HCT116 (cell line): ENCODE measurements around the gene HTR3A. TPM values are rescaled to one million over a fixed set of nuclear protein-coding genes. Genes with fewer than 3 reads are reported as not detected.

Experiments
- ATAC-seq: fragments of 200-7000 bp; cut with Tn5 transposase; 2 replicates; pipeline ENCODE4 v1.9.1; 2020; ENCODE audit warnings: mild to moderate bottlenecking, moderate library complexity
- BruUV-seq: library from RNA; stranded (reverse); fragments of 400-500 nt; replicated peaks from 2 replicates; lab custom pipeline; 2021; lab: Mats Ljungman, UMichigan
- CTCF ChIA-PET: fragments of 300-600 bp; sonication (Branson Sonifier 250); formaldehyde crosslinking; loops from one replicate; lab custom pipeline; 2021; ENCODE audit warnings: antibody characterized with exemption; lab: Charles Lee
- POLR2A ChIA-PET: fragments of 300-600, 350-600 bp; sonication (Branson Sonifier 250); formaldehyde crosslinking; loops from one replicate; lab custom pipeline; 2021; ENCODE audit warnings: antibody characterized with exemption; lab: Charles Lee
- RAD21 ChIA-PET, 2 experiments: fragments of 300-600 bp; sonication (Branson Sonifier 250); formaldehyde crosslinking; loops; one replicate each; lab custom pipeline; 2023; ENCODE audit warnings: low total read pairs in 2 of 2; ENCODE audit not compliant: uncharacterized antibody in 2 of 2, unreplicated experiment in 2 of 2, low non-redundant PET in 1 of 2; lab: Charles Lee
- DNase-seq: peaks from one replicate; pipeline ENCODE4 v3.0.0-alpha.2; 2010; ENCODE audit warnings: low read depth, low spot score
- H2AFZ ChIP-seq: fragments of 200-600 bp; shearing (Covaris generic), sonication (generic); 2 replicates; pipeline ENCODE4 v1.6.1; 2017; ENCODE audit warnings: low read depth, mixed run types, mixed read lengths, antibody characterized with exemption, low read length; ENCODE audit not compliant: poor library complexity, severe bottlenecking
- H3K27ac ChIP-seq: 2 replicates; pipeline ENCODE4 v1.5.1; 2012; ENCODE audit warnings: low read depth, low read length
- H3K27me3 ChIP-seq: fragments of 200-600 bp; sonication (generic); 2 replicates; pipeline ENCODE4 v1.6.1; 2016; ENCODE audit warnings: mixed run types, low read length, mixed read lengths; ENCODE audit not compliant: insufficient read depth
- H3K36me3 ChIP-seq, 2 experiments: fragments of 200-500 bp in 1 of 2; fragments of 200-600 bp in 1 of 2; sonication (Bioruptor generic) in 1 of 2; sonication (generic) in 1 of 2; 2 replicates each; pipeline versions ENCODE4 v1.5.1 to v1.6.1; 2014 to 2016; ENCODE audit warnings: low read length in 2 of 2, inconsistent platforms in 1 of 2, mixed read lengths in 1 of 2, mixed run types in 1 of 2; ENCODE audit not compliant: insufficient read depth in 2 of 2, control insufficient read depth in 1 of 2
- H3K4me1 ChIP-seq, 2 experiments: fragments of 200-600 bp in 1 of 2; sonication (generic) in 1 of 2; 2 replicates each; pipeline versions ENCODE4 v1.5.1 to v1.6.1; 2012 to 2017; ENCODE audit warnings: low read length in 2 of 2, inconsistent platforms in 1 of 2, mild to moderate bottlenecking in 1 of 2, mixed read lengths in 1 of 2, mixed run types in 1 of 2, moderate library complexity in 1 of 2; ENCODE audit not compliant: insufficient read depth in 2 of 2, control insufficient read depth in 1 of 2
- H3K4me2 ChIP-seq: fragments of 200-600 bp; sonication (generic); 2 replicates; pipeline ENCODE4 v1.6.1; 2017; ENCODE audit warnings: mixed run types, low read length, mixed read lengths
- H3K4me3 ChIP-seq, 2 experiments: fragments of 200-600 bp in 1 of 2; sonication (generic) in 1 of 2; replicated peaks in 1 of 2; 2 replicates each; pipeline ENCODE4 v1.5.1; 2011 to 2016; ENCODE audit warnings: low read length in 2 of 2, control low read depth in 1 of 2, low read depth in 1 of 2, mild to moderate bottlenecking in 1 of 2, mixed read lengths in 1 of 2, mixed run types in 1 of 2
- H3K79me2 ChIP-seq: fragments of 200-600 bp; sonication (generic); 2 replicates; pipeline ENCODE4 v1.6.1; 2017; ENCODE audit warnings: mild to moderate bottlenecking, mixed run types, low read length, moderate library complexity, mixed read lengths; ENCODE audit not compliant: insufficient read depth
- H3K9ac ChIP-seq: fragments of 200-600 bp; sonication (generic); 2 replicates; pipeline ENCODE4 v1.6.1; 2016; ENCODE audit warnings: low read length, mixed read lengths
- H3K9me2 ChIP-seq: fragments of 200-600 bp; sonication (generic), shearing (Covaris generic); 2 replicates; pipeline ENCODE4 v1.6.1; 2017; ENCODE audit warnings: mixed run types, mild to moderate bottlenecking, moderate library complexity; ENCODE audit not compliant: insufficient read depth
- H3K9me3 ChIP-seq, 2 experiments: fragments of 200-500 bp in 1 of 2; fragments of 200-600 bp in 1 of 2; sonication (Bioruptor generic) in 1 of 2; sonication (generic) in 1 of 2; 2 replicates each; pipeline ENCODE4 v1.6.1; 2014 to 2017; ENCODE audit warnings: low read length in 2 of 2, mixed read lengths in 2 of 2, inconsistent platforms in 1 of 2, low read depth in 1 of 2, mild to moderate bottlenecking in 1 of 2, mixed run types in 1 of 2, moderate library complexity in 1 of 2; ENCODE audit not compliant: control insufficient read depth in 1 of 2, insufficient read depth in 1 of 2
- H4K20me1 ChIP-seq: fragments of 200-600 bp; sonication (generic), shearing (Covaris generic); 2 replicates; pipeline ENCODE4 v1.6.1; 2017; ENCODE audit warnings: mixed run types, mild to moderate bottlenecking, moderate library complexity; ENCODE audit not compliant: insufficient read depth
- ATF3 ChIP-seq: IDR thresholded peaks from 2 replicates; pipeline ENCODE4 v1.6.1; 2012
- CBX3 ChIP-seq: IDR thresholded peaks from 2 replicates; pipeline ENCODE4 v1.6.1; 2012; ENCODE audit warnings: low read depth
- CEBPB ChIP-seq: IDR thresholded peaks from 2 replicates; pipeline ENCODE4 v1.6.1; 2012; ENCODE audit warnings: low read depth
- ELF1 ChIP-seq: IDR thresholded peaks from 2 replicates; pipeline ENCODE4 v1.6.1; 2012; ENCODE audit warnings: low read depth, borderline replicate concordance
- EZH2 ChIP-seq: fragments of 200-600 bp; sonication (generic); IDR thresholded peaks from 2 replicates; pipeline ENCODE4 v1.6.1; 2017; ENCODE audit warnings: antibody characterized with exemption, mixed run types
- FOSL1 ChIP-seq: IDR thresholded peaks from 2 replicates; pipeline ENCODE4 v1.6.1; 2012; ENCODE audit warnings: low read depth
- JUND ChIP-seq: IDR thresholded peaks from 2 replicates; pipeline ENCODE4 v1.6.1; 2012
- POLR2A ChIP-seq: IDR thresholded peaks from 2 replicates; pipeline ENCODE4 v1.7.0; 2011; ENCODE audit warnings: borderline replicate concordance; ENCODE audit not compliant: insufficient read depth, insufficient read length; ENCODE audit errors: extremely low read depth
- POLR2AphosphoS5 ChIP-seq: IDR thresholded peaks from 2 replicates; pipeline ENCODE4 v1.6.1; 2011; ENCODE audit warnings: mild to moderate bottlenecking, low read depth, low read length, moderate library complexity
- RAD21 ChIP-seq: IDR thresholded peaks from 2 replicates; pipeline ENCODE4 v1.6.1; 2012; ENCODE audit warnings: low read depth, mild to moderate bottlenecking
- SIN3A ChIP-seq: IDR thresholded peaks from 2 replicates; pipeline ENCODE4 v1.6.1; 2012; ENCODE audit warnings: low read depth
- SP1 ChIP-seq: IDR thresholded peaks from 2 replicates; pipeline ENCODE4 v1.6.1; 2012; ENCODE audit warnings: low read depth
- SRF ChIP-seq: IDR thresholded peaks from 2 replicates; pipeline ENCODE4 v1.6.1; 2012; ENCODE audit warnings: low read depth
- YY1 ChIP-seq: IDR thresholded peaks from 2 replicates; pipeline ENCODE4 v1.6.1; 2011; ENCODE audit warnings: low read length, low read depth, moderate library complexity, mild to moderate bottlenecking; ENCODE audit not compliant: insufficient replicate concordance; ENCODE audit errors: extremely low read depth
- ZFX ChIP-seq: fragments of 450-650 bp; IDR thresholded peaks from 2 replicates; pipeline ENCODE4 v1.6.1; 2017
- intact Hi-C: fragments of 100-400 bp; cut with micrococcal nuclease; formaldehyde crosslinking; loops from 2 replicates; pipeline ENCODE4 v1.10.0; 2022
- total RNA-seq: library from RNA; stranded (reverse); gene quantifications from one replicate; pipeline ENCODE4 v1.2.1, GENCODE V29; 2021; ENCODE audit not compliant: unreplicated experiment
- TF ChIP-seq, protein P1 (sequence below): IDR thresholded peaks from 2 replicates; pipeline ENCODE4 v1.6.1; 2012
- TF ChIP-seq, protein P2 (sequence below): IDR thresholded peaks from 2 replicates; pipeline ENCODE4 v1.6.1; 2012; ENCODE audit warnings: low read depth

The HTR3A gene
- total RNA-seq, 1 experiment from 2014 or later = 0.12 TPM

GRCh38 chr11:114008331-114008730 is 33.4 kb downstream of the HTR3A start:
- POLR2A ChIA-PET = no interaction called here
- Histone ChIP-seq H3K9ac (no peak overlapping the region), H4K20me1 (no peaks in the 10 kb centered on the region), H3K27me3 (peaks cover 32% of the 10 kb centered on the region), H3K9me2 (no peaks in the 10 kb centered on the region), H3K4me1 (no peaks in the 10 kb centered on the region), H3K4me2 (no peak overlapping the region), H3K36me3 (no peaks in the 10 kb centered on the region), H3K79me2 (no peaks in the 10 kb centered on the region), H3K27ac (no peak overlapping the region), H2AFZ (no peak overlapping the region), H3K4me3 (no peak overlapping the region), H3K9me3 (no peaks in the 10 kb centered on the region)
- ATAC-seq (no peak), DNase-seq (no peak)
- CTCF ChIA-PET = no interaction called here
- intact Hi-C loops = no loop called here
- RAD21 ChIA-PET = no interaction called here
- TF ChIP-seq ELF1 (no peak), ATF3 (no peak), YY1 (no peak), EZH2 (no peak), SIN3A (no peak)
- no TSS peak for BruUV-seq

GRCh38 chr11:114010931-114011330 is 36.0 kb downstream of the HTR3A start:
- no peak for DNase-seq
- no peaks in the 10 kb centered on the region for H3K4me1 ChIP-seq
- ATAC-seq = no peak
- CTCF ChIA-PET = no interaction called here
- no peak overlapping the region for H2AFZ ChIP-seq
- H3K9ac ChIP-seq = no peak overlapping the region
- intact Hi-C loops = no loop called here
- H3K9me3 ChIP-seq = no peaks in the 10 kb centered on the region
- no peaks in the 10 kb centered on the region for H3K36me3 ChIP-seq
- no peaks in the 10 kb centered on the region for H3K9me2 ChIP-seq
- BruUV-seq = no TSS peak
- peaks cover 14% of the 10 kb centered on the region for H3K27me3 ChIP-seq
- no peak overlapping the region for H3K27ac ChIP-seq
- RAD21 ChIA-PET = no interaction called here
- POLR2A ChIA-PET = no interaction called here
- no peaks in the 10 kb centered on the region for H3K79me2 ChIP-seq
- H3K4me2 ChIP-seq = no peak overlapping the region
- H4K20me1 ChIP-seq = no peaks in the 10 kb centered on the region
- no peak overlapping the region for H3K4me3 ChIP-seq
- no peak for TF ChIP-seq CEBPB
- TF ChIP-seq ATF3 = no peak
- no peak for TF ChIP-seq POLR2A
- TF ChIP-seq FOSL1 = no peak
- no peak for TF ChIP-seq SRF
- no peak for TF ChIP-seq RAD21
- TF ChIP-seq SP1 = no peak
- no peak for TF ChIP-seq ZFX
- no peak for TF ChIP-seq CBX3
- no peak for TF ChIP-seq EZH2
- TF ChIP-seq, protein P1, sequence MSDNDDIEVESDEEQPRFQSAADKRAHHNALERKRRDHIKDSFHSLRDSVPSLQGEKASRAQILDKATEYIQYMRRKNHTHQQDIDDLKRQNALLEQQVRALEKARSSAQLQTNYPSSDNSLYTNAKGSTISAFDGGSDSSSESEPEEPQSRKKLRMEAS = no peak
- no peak for TF ChIP-seq POLR2AphosphoS5
- TF ChIP-seq, protein P2, sequence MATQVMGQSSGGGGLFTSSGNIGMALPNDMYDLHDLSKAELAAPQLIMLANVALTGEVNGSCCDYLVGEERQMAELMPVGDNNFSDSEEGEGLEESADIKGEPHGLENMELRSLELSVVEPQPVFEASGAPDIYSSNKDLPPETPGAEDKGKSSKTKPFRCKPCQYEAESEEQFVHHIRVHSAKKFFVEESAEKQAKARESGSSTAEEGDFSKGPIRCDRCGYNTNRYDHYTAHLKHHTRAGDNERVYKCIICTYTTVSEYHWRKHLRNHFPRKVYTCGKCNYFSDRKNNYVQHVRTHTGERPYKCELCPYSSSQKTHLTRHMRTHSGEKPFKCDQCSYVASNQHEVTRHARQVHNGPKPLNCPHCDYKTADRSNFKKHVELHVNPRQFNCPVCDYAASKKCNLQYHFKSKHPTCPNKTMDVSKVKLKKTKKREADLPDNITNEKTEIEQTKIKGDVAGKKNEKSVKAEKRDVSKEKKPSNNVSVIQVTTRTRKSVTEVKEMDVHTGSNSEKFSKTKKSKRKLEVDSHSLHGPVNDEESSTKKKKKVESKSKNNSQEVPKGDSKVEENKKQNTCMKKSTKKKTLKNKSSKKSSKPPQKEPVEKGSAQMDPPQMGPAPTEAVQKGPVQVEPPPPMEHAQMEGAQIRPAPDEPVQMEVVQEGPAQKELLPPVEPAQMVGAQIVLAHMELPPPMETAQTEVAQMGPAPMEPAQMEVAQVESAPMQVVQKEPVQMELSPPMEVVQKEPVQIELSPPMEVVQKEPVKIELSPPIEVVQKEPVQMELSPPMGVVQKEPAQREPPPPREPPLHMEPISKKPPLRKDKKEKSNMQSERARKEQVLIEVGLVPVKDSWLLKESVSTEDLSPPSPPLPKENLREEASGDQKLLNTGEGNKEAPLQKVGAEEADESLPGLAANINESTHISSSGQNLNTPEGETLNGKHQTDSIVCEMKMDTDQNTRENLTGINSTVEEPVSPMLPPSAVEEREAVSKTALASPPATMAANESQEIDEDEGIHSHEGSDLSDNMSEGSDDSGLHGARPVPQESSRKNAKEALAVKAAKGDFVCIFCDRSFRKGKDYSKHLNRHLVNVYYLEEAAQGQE = no peak
- no peak for TF ChIP-seq SIN3A
- no peak for TF ChIP-seq YY1
- no peak for TF ChIP-seq JUND
